Measurements from ENCODE around the gene RAPGEF6. TPM values are rescaled to one million over a fixed set of nuclear protein-coding genes. Genes with fewer than 3 reads are reported as not detected.

RAPGEF6 gene
- total and polyA plus RNA-seq, 2 of the 4 experiments (the other 2 are of a cell fraction), result 5.8 to 18.8 TPM

DNA sequence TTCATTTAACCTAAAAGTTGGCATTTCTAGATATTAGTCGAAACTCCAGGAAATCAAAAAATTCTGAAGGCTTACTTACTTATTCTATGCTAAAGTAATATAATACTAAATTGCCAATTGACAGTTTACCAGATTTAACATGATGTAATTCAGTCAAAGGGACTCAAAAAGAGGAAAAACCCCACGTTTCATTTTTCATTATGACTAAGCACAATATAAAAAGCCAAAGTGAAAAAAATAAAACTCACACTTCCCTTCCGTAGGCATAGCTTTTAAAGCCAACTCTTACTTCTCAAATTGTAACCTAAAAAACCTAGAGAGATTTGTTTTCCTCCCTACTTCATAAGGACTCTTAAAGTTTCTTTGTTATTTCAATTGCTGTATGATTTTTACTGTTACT is 146.6 kb downstream of the RAPGEF6 start:
- H3K27ac ChIP-seq (ENCODE audit: insufficient read depth, low read length), result no peak overlapping the region
- H2BK5ac ChIP-seq (ENCODE audit: low read depth, low read length, poor library complexity, severe bottlenecking), result no peak overlapping the region
- TF ChIP-seq MXI1 (IDR thresholded peaks at IDR 0.05; ENCODE audit: borderline replicate concordance, low read depth, low read length) (no peak), CHD1 (IDR thresholded peaks at IDR 0.05; ENCODE audit: low read depth, low read length) (no peak)
- dilution Hi-C loops (cut with HindIII; ENCODE audit: low sequenced_read_pairs, unreplicated experiment), result no loop called here
- peaks cover 3% of the 10 kb centered on the region; the same call in 1 of the 2 replicates for H3K9me1 ChIP-seq (ENCODE audit: insufficient read depth, low read length)
- no peak overlapping the region for H3K18ac ChIP-seq (ENCODE audit: low read depth, low read length)
- no peaks in the 10 kb centered on the region for H3K27me3 ChIP-seq (ENCODE audit: control insufficient read depth, insufficient read depth, low read length)
- H3K9ac ChIP-seq (ENCODE audit: low read depth, low read length), result no peak overlapping the region
- no peak overlapping the region for H3K4me2 ChIP-seq (ENCODE audit: low read depth, low read length)
- DNase-seq (peak; percentile 7), ATAC-seq (ENCODE audit: low read depth) (no peak)
- H2AK5ac ChIP-seq (ENCODE audit: low read depth, low read length), result no peak overlapping the region
- no peak overlapping the region for H2BK15ac ChIP-seq (ENCODE audit: low read depth, low read length)
- H4K20me1 ChIP-seq (ENCODE audit: insufficient read depth, low read length), result no peaks in the 10 kb centered on the region
- no peak overlapping the region for H2BK120ac ChIP-seq (ENCODE audit: low read depth, low read length)
- no peak overlapping the region for H3K4ac ChIP-seq (ENCODE audit: low read depth, low read length)
- POLR2A ChIA-PET (ENCODE audit: unreplicated experiment), result no interaction called here
- in situ Hi-C loops (cut with MboI; ENCODE audit: low sequenced_read_pairs), result no loop called here
- intact Hi-C loops (cut with micrococcal nuclease), result no loop called here
- CTCF ChIA-PET, result no interaction called here
- H2BK20ac ChIP-seq (ENCODE audit: low read depth, low read length), result no peak overlapping the region
- no peak overlapping the region for H3K14ac ChIP-seq (replicated peaks; ENCODE audit: low read depth, low read length)
- H2AK9ac ChIP-seq (replicated peaks; ENCODE audit: low read depth, low read length, poor library complexity), result no peak overlapping the region
- H3K56ac ChIP-seq (ENCODE audit: extremely low read depth, insufficient read depth, low read length), result no peak overlapping the region
- H3K4me1 ChIP-seq (ENCODE audit: control insufficient read depth, insufficient read depth, low read length), result no peaks in the 10 kb centered on the region; the same call in 1 of the 2 replicates
- no peak overlapping the region for H3K23ac ChIP-seq (ENCODE audit: low read depth, low read length)
- no CpG with 5 or more reads among the region's 3 CpGs for WGBS, 2 experiments (ENCODE audit: extremely low coverage in 2 of 2, insufficient read length in 1 of 2)
- H4K91ac ChIP-seq (ENCODE audit: insufficient read depth, low read depth, low read length), result no peak overlapping the region
- H3K4me3 ChIP-seq (ENCODE audit: insufficient read depth, low read depth, low read length), result no peak overlapping the region
- no peak overlapping the region for H4K5ac ChIP-seq (ENCODE audit: low read depth, low read length)
- BruUV-seq (replicated peaks), result no TSS peak
- H3K9me3 ChIP-seq (ENCODE audit: control insufficient read depth, insufficient read depth, low read length), result 0 out of 2 replicates have a peak, but pooled peaks cover 1% of the 10 kb centered on the region
- no peak overlapping the region for H4K8ac ChIP-seq (ENCODE audit: low read depth in 2 of 2, low read length in 2 of 2)
- peaks cover 0 to 3% of the 10 kb centered on the region in 2 experiments; a peak in 2 of 4 replicates for H3K79me1 ChIP-seq (ENCODE audit: low read depth in 1 of 2, low read length in 2 of 2)
- H2AFZ ChIP-seq (replicated peaks; ENCODE audit: low read length, poor library complexity), result no peak overlapping the region
- peaks cover 7% of the 10 kb centered on the region for H3K36me3 ChIP-seq (ENCODE audit: control insufficient read depth, insufficient read depth, low read length)

Measured in IMR-90 (cell line).